ENCODE data around the gene FHOD3.

DNA sequence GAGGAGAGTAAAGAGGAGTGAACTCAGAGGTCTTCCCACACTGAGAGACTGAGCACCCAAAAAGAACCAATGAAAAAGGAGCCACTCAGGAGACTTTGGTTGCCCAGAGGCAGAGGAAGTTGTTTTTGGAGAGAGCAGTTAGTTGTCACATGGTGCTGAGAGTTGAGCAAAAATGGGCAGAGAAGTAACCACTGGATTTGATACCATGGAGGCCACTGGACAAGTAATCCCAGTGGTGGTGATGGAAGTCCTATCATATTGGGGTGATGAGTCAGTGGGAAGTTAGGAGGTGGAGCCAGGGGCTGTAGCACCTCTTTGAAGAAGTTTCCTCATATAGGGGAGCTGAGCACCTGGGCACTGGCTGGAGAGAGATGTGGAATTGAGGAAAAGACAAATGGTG, 295.5 kb downstream of the FHOD3 start:
- TF ChIP-seq, protein P1, sequence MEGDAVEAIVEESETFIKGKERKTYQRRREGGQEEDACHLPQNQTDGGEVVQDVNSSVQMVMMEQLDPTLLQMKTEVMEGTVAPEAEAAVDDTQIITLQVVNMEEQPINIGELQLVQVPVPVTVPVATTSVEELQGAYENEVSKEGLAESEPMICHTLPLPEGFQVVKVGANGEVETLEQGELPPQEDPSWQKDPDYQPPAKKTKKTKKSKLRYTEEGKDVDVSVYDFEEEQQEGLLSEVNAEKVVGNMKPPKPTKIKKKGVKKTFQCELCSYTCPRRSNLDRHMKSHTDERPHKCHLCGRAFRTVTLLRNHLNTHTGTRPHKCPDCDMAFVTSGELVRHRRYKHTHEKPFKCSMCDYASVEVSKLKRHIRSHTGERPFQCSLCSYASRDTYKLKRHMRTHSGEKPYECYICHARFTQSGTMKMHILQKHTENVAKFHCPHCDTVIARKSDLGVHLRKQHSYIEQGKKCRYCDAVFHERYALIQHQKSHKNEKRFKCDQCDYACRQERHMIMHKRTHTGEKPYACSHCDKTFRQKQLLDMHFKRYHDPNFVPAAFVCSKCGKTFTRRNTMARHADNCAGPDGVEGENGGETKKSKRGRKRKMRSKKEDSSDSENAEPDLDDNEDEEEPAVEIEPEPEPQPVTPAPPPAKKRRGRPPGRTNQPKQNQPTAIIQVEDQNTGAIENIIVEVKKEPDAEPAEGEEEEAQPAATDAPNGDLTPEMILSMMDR (conservative IDR thresholded peaks at IDR 0.05; ENCODE audit: low read length), result no peak
- no peak for TF ChIP-seq EZH2phosphoT487 (IDR thresholded peaks at IDR 0.05; ENCODE audit: borderline replicate concordance)
